ENCODE data around the gene HLA-DPB1.

HLA-DPB1 gene

DNA sequence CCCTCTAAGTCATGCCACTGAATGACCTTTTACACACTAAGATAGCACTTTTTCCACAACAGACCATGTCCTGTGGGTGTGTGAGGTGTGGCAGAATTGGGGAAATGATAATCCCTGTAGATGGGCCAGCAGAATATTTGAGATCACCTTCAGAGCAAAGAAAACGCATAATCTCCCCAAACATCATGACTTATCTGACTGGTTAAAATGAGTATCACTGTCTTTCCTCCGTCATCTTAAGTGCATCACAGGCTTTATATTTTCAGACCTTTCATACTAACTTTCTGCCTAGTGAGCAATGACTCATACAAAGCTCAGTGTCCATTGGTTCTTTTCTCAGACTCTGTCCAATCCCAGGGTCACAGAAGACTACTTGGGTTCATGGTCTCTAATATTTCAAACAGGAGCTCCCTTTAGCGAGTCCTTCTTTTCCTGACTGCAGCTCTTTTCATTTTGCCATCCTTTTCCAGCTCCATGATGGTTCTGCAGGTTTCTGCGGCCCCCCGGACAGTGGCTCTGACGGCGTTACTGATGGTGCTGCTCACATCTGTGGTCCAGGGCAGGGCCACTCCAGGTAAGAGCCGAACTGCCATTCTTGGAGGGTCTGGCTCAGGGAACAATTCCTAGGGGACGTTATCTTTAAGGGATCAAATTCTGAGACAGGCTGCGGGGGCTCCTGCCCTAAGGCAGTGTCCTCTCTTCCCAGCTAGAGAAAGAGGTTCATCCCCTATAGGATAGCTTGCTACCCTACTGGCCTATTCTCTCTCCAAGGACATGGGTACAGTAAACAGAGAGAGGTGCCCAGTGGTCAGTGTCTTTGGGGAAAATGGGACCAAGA, at the start of gene HLA-DPB1:
Gene HLA-DPB1 (plus strand): TSS at position 423 of the 838 bp plus-strand sequence. CDS start 52 bp downstream, at position 475.
- peak; percentile 89 for ATAC-seq
- H3K36me3 Mint-ChIP-seq: peaks cover 71% of the 10 kb centered on the region
- peak within 1 kb of the TSS; percentile 92 for H3K27ac Mint-ChIP-seq
- H3K27me3 Mint-ChIP-seq: no peaks in the 10 kb centered on the region
- H3K4me3 Mint-ChIP-seq: peak within 1 kb of the TSS; percentile 88
- peaks cover 51% of the 10 kb centered on the region for H3K4me1 Mint-ChIP-seq
- H3K9me3 Mint-ChIP-seq: no peaks in the 10 kb centered on the region

- peak; percentile 13 for ATAC-seq
- Mint-ChIP-seq H3K4me3 (peak overlapping the region; percentile 82), H3K27ac (peak overlapping the region; percentile 100), H3K36me3 (peaks cover 7% of the 10 kb centered on the region), H3K27me3 (no peaks in the 10 kb centered on the region), H3K4me1 (peaks cover 62% of the 10 kb centered on the region), H3K9me3 (peaks cover 2% of the 10 kb centered on the region)
These were observed 47.5 kb upstream of the HLA-DPB1 start for GRCh38 chr6:33028220-33028849.

- Mint-ChIP-seq H3K9me3 (peaks cover 8% of the 10 kb centered on the region), H3K4me1 (peaks cover 62% of the 10 kb centered on the region), H3K27me3 (no peaks in the 10 kb centered on the region), H3K27ac (peak overlapping the region; percentile 100), H3K36me3 (peaks cover 18% of the 10 kb centered on the region), H3K4me3 (peak overlapping the region; percentile 83)
- peak; percentile 95 for ATAC-seq
These were observed 46.2 kb upstream of the HLA-DPB1 start for GRCh38 chr6:33029328-33030184.

- peaks cover 11% of the 10 kb centered on the region for H3K9me3 Mint-ChIP-seq
- ATAC-seq: no peak
- peak overlapping the region; percentile 83 for H3K4me3 Mint-ChIP-seq
- no peaks in the 10 kb centered on the region for H3K27me3 Mint-ChIP-seq
- peak overlapping the region; percentile 100 for H3K27ac Mint-ChIP-seq
- peaks cover 25% of the 10 kb centered on the region for H3K36me3 Mint-ChIP-seq
- H3K4me1 Mint-ChIP-seq: peaks cover 62% of the 10 kb centered on the region
These were observed 45.5 kb upstream of the HLA-DPB1 start for GRCh38 chr6:33030245-33030644.

DNA sequence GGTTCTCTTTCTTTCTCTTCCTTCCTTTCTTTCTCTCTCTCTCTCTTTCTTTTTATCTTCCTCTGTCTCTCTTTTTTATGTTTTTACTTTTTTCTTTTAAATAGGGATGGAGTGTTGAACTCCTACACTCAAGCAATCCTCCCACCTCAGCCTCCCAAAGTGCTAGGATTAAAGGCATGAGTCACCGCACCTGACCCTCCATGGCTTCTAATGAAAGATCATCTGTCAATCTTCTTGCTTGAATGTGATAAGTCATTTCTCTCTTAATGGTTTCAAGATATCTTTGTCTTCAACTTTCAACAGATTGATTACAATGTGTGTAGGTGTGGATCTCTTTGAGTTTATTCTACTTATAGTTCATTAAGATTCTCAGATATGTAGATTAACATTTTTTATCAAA, 41.2 kb upstream of the HLA-DPB1 start:
- peaks cover 22% of the 10 kb centered on the region for H3K9me3 Mint-ChIP-seq
- no peaks in the 10 kb centered on the region for H3K27me3 Mint-ChIP-seq
- peak overlapping the region; percentile 100 for H3K27ac Mint-ChIP-seq
- H3K4me1 Mint-ChIP-seq: peaks cover 35% of the 10 kb centered on the region
- no peak overlapping the region for H3K4me3 Mint-ChIP-seq
- H3K36me3 Mint-ChIP-seq: peaks cover 37% of the 10 kb centered on the region
- ATAC-seq: no peak

DNA sequence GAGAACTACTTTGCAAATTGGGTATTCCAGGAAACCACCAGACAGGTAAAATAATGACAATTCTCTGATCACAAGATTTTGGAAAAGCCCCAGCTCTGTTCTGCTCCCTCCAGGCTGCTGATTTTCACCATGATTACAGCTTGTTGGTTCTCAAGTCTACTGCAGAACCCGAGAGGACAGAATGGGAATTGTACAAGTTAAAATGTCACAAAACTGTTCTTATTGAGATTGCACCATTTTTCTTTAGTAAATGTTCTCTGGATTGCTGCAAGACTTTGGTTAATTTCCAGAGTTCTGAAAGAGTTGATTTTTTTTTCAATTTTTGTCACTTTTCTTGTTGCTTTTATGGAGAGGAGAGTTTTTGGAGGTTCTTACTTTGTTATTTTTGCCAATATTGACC, 39.3 kb upstream of the HLA-DPB1 start:
- peaks cover 24% of the 10 kb centered on the region for H3K4me1 Mint-ChIP-seq
- peak overlapping the region; percentile 100 for H3K27ac Mint-ChIP-seq
- H3K36me3 Mint-ChIP-seq: peaks cover 37% of the 10 kb centered on the region
- no peaks in the 10 kb centered on the region for H3K27me3 Mint-ChIP-seq
- peaks cover 27% of the 10 kb centered on the region for H3K9me3 Mint-ChIP-seq
- no peak overlapping the region for H3K4me3 Mint-ChIP-seq
- no peak for ATAC-seq

- Mint-ChIP-seq H3K27ac (peak overlapping the region; percentile 57), H3K4me3 (no peak overlapping the region), H3K9me3 (peaks cover 17% of the 10 kb centered on the region), H3K27me3 (no peaks in the 10 kb centered on the region), H3K36me3 (peaks cover 13% of the 10 kb centered on the region), H3K4me1 (peaks cover 13% of the 10 kb centered on the region)
- ATAC-seq: peak; percentile 60
These were observed 35.6 kb upstream of the HLA-DPB1 start for GRCh38 chr6:33040157-33040556.

GRCh38 chr6:33049323-33050013, 26.3 kb upstream of the HLA-DPB1 start:
- Mint-ChIP-seq H3K27me3 (no peaks in the 10 kb centered on the region), H3K9me3 (peaks cover 3% of the 10 kb centered on the region), H3K27ac (peak overlapping the region; percentile 80), H3K4me3 (no peak overlapping the region), H3K4me1 (peaks cover 24% of the 10 kb centered on the region), H3K36me3 (no peaks in the 10 kb centered on the region)
- ATAC-seq: no peak

GRCh38 chr6:33050014-33050810, 25.6 kb upstream of the HLA-DPB1 start:
- peaks cover 3% of the 10 kb centered on the region for H3K9me3 Mint-ChIP-seq
- H3K4me1 Mint-ChIP-seq: peaks cover 21% of the 10 kb centered on the region
- no peaks in the 10 kb centered on the region for H3K36me3 Mint-ChIP-seq
- H3K27me3 Mint-ChIP-seq: no peaks in the 10 kb centered on the region
- no peak overlapping the region for H3K4me3 Mint-ChIP-seq
- H3K27ac Mint-ChIP-seq: peak overlapping the region; percentile 80
- no peak for ATAC-seq

- H3K27me3 Mint-ChIP-seq: no peaks in the 10 kb centered on the region
These were observed 23.2 kb upstream of the HLA-DPB1 start for GRCh38 chr6:33052627-33053026.

DNA sequence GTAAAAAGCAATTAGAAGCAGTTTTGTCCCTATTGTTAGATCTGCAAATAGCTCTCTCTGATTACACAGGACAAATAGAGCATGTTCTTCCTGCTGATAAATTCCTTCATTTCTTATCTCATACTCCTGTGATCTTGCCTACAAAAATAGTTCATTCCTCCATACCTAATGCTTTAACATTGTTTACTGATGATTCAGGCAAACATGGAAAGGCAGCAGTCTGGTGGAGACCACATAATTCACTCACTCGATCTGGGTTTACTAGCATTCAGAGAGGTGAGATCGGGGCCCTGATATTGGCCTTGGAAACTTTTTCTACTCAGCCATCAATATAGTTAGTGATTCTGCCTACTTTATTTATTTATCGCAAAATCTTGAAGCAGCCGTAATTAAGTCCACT, 22.6 kb upstream of the HLA-DPB1 start:
- Mint-ChIP-seq H3K36me3 (no peaks in the 10 kb centered on the region), H3K9me3 (peaks cover 3% of the 10 kb centered on the region), H3K4me1 (peaks cover 34% of the 10 kb centered on the region), H3K27ac (peak overlapping the region; percentile 27), H3K27me3 (no peaks in the 10 kb centered on the region), H3K4me3 (no peak overlapping the region)
- ATAC-seq: no peak

More at GRCh38 chr6:33052627-33053026, 23.2 kb upstream of the HLA-DPB1 start:
- no peaks in the 10 kb centered on the region for H3K36me3 Mint-ChIP-seq
- no peak for ATAC-seq
- peak overlapping the region; percentile 27 for H3K27ac Mint-ChIP-seq
- peaks cover 28% of the 10 kb centered on the region for H3K4me1 Mint-ChIP-seq
- peaks cover 3% of the 10 kb centered on the region for H3K9me3 Mint-ChIP-seq
- no peak overlapping the region for H3K4me3 Mint-ChIP-seq

- H3K27me3 Mint-ChIP-seq: no peaks in the 10 kb centered on the region
- peak overlapping the region; percentile 60 for H3K4me3 Mint-ChIP-seq
- peaks cover 6% of the 10 kb centered on the region for H3K36me3 Mint-ChIP-seq
- H3K27ac Mint-ChIP-seq: peak overlapping the region; percentile 92
- H3K4me1 Mint-ChIP-seq: peaks cover 27% of the 10 kb centered on the region
- H3K9me3 Mint-ChIP-seq: peaks cover 6% of the 10 kb centered on the region
- peak; percentile 95 for ATAC-seq
These were observed 18.3 kb upstream of the HLA-DPB1 start for GRCh38 chr6:33057222-33058150.

DNA sequence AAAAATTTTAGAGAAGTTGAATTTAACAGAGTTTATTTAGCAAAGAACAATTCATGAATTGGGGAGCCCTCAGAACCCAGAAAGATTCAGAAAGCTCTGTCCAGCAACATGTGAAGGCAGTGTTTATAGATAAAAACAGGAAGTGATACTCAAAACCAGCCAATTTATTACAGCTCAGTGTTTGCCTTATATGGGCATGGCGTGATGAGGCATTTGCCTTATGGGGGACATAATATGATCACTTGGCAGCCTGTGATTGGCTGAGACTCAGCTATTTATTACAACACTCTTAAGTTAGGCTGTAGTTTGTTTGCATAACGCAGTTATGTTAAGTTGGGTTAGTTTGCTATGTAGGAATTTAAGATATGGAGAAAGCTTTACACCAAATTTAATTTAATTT, 13.8 kb upstream of the HLA-DPB1 start:
- Mint-ChIP-seq H3K36me3 (peaks cover 42% of the 10 kb centered on the region), H3K9me3 (peaks cover 9% of the 10 kb centered on the region), H3K27me3 (no peaks in the 10 kb centered on the region), H3K4me1 (peaks cover 45% of the 10 kb centered on the region), H3K4me3 (no peak overlapping the region), H3K27ac (peak overlapping the region; percentile 92)
- peak; percentile 79 for ATAC-seq
